GM12864 (cell line): ENCODE measurements around the gene PPP2R2D.

Source experiments
- DNase-seq: peaks from one replicate; pipeline ENCODE4 v3.0.0-alpha.2; 2011; ENCODE audit warnings: low read depth
- H3K4me3 ChIP-seq: 2 replicates; pipeline ENCODE4 v1.5.1; 2011; ENCODE audit warnings: mild to moderate bottlenecking, low read depth, low read length, control low read depth
- TF ChIP-seq, protein P1 (sequence below): IDR thresholded peaks from 2 replicates; pipeline ENCODE4 v1.5.1; 2011; ENCODE audit warnings: low read depth, mild to moderate bottlenecking, moderate library complexity, low read length, control low read depth, inconsistent platforms; ENCODE audit errors: missing control alignments

PPP2R2D gene

DNA sequence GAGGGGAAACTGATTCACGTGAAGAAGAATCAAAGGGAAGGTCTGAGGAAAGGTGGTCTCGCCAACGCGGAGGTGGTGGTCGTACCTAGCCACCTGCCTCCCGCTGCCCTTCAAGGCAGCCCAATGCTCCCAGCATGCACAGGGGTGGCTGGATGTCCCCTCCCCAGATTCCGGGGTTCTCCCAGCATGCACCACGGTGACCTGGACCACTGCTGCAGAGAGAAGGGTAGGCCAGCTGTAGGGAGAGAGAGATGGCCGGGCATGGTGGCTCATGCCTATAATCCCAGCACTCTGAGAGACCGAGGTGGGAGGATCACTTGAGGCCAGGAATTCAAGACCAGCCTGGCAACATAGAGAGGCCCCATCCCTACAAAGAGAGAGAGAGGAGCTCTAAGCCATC, 32.4 kb upstream of the PPP2R2D start:
- TF ChIP-seq, protein P1, sequence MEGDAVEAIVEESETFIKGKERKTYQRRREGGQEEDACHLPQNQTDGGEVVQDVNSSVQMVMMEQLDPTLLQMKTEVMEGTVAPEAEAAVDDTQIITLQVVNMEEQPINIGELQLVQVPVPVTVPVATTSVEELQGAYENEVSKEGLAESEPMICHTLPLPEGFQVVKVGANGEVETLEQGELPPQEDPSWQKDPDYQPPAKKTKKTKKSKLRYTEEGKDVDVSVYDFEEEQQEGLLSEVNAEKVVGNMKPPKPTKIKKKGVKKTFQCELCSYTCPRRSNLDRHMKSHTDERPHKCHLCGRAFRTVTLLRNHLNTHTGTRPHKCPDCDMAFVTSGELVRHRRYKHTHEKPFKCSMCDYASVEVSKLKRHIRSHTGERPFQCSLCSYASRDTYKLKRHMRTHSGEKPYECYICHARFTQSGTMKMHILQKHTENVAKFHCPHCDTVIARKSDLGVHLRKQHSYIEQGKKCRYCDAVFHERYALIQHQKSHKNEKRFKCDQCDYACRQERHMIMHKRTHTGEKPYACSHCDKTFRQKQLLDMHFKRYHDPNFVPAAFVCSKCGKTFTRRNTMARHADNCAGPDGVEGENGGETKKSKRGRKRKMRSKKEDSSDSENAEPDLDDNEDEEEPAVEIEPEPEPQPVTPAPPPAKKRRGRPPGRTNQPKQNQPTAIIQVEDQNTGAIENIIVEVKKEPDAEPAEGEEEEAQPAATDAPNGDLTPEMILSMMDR: no peak
- H3K4me3 ChIP-seq: no peak overlapping the region
- no peak for DNase-seq

GRCh38 chr10:131869344-131869743, 31.5 kb upstream of the PPP2R2D start:
- no peak for DNase-seq
- no peak overlapping the region for H3K4me3 ChIP-seq
- TF ChIP-seq, protein P1: no peak

DNA sequence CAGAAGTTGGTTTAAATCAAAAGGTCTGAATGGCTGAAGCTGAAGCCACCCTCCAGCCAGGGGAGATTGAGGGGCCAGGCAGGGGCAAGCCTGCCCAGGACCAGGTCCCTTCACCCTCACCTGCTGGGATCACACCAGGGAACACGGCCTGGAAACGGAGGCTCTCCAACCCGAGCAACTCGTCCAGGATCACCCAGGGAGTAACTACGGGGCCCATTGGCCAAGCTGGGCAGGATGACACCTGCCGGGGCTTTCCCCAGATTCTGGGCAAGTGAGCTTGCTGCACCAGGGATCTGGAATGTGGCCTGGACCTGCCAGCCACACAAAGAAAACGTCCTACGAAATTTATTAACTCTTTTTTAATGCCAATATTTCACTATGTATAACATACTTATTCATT, 30.4 kb upstream of the PPP2R2D start:
- H3K4me3 ChIP-seq: no peak overlapping the region
- DNase-seq: no peak
- TF ChIP-seq, protein P1: no peak

DNA sequence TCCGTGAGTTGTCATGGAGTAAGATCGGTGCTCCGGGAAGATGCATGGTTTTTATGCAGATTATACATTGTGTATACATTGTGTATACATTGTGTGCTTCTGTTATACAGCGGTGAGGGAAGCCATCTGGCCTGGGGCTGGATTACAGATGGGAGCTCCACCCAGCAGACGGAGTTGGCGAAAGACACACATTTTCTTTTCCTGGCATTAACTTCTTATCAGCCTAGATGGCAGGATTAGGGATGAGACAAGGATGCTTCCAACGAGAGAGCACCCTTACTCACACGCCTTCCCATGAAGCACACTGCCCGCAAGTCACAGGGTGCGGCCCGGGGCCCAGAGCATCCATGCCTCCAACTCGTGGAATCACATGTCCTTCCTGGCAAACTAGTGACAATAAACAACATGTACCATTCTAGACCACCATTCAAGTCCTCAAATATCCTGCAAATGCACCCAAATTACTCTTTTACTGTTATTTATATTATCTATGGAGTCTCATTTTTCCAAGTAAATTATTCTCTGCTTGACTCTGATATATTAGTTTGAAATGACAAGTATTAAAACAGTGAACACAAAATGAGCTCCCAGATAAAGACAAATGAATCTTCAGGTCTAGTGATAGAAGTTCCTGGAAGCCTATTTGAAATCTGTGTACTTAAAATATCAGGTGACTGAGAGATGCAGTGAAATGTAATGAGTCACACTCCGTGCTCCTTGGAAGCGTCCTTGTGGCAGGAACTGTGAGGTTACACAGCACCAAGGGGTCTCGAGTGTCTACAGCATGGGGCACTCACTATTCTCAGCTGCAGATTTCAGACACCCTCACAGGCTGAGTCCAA, 29.8 kb upstream of the PPP2R2D start:
- no peak for DNase-seq

GRCh38 chr10:131871673-131872005, 29.2 kb upstream of the PPP2R2D start:
- no peak overlapping the region for H3K4me3 ChIP-seq
- no peak for DNase-seq
- TF ChIP-seq, protein P1: no peak

More for the DNA sequence above, 29.8 kb upstream of the PPP2R2D start:
- no peak overlapping the region for H3K4me3 ChIP-seq
- TF ChIP-seq, protein P1: no peak

DNA sequence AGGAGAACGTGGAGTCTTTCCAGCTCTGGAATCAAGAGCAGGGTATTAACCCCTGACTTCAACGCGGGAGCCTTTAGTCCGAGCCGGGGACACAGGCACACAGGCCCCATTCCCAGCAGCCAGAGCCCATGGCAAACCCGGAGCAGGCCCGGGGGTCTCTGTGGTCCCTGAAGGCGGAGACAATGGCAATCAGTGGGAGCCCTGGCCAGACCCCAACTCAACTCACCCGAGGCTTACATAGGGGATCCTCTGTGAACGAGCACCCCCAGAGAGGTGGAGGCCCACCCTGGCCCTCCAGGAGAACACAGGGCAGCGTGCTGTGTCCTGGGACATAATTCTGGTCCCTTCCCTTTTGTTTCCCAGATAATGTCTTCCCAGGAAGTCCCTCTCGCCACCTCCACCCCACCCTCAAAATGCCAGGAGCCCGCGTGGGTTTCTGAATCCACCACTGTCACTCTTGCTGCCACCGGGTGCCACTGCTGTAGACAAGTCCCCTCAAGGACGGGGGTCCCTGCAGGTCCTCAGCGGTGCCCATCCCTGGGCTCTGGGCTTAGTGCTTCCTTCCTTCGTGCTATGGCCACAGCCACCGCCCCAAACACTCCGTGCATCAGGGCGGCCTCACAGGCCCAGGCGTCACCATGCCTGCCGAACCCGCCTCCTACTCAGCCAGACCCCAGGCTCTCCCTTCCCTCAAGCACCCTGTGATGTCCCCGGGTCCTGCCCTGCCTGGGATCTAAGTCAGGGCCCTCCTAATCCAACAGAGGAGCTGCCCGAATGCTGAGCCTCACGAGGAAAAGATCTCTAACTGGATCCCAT, 28.6 kb upstream of the PPP2R2D start:
- no peak overlapping the region for H3K4me3 ChIP-seq
- TF ChIP-seq, protein P1: no peak
- DNase-seq: no peak
